Right lobe of liver (tissue), 6 donors: ENCODE data around the gene CAMSAP2. TPM values are rescaled to one million over a fixed set of nuclear protein-coding genes. Genes with fewer than 3 reads are reported as not detected.
A peak's percentile ranks its signal among the peaks of the same experiment; 100 is the strongest.

Experiments
- ATAC-seq, 4 donors: fragments of 200-7000 bp; cut with Tn5 transposase; one replicate each; pipeline ENCODE4 v1.9.1; 2020; ENCODE audit warnings: mild to moderate bottlenecking in 4 of 4, moderate library complexity in 4 of 4
- DNase-seq, 3 donors: peaks; one replicate each; pipeline ENCODE4 v3.0.0-alpha.2; 2020
- H3K27ac ChIP-seq, 3 donors: fragments of 200-600 bp; one replicate each; pipeline ENCODE4 v1.8.0; 2022
- H3K27me3 ChIP-seq, 2 donors: fragments of 200-600 bp; one replicate each; pipeline ENCODE4 v1.8.0; 2022
- H3K36me3 ChIP-seq, 4 donors: fragments of 200-600 bp; sonication (generic) in 1 of 4; one replicate each; pipeline versions ENCODE4 v1.5.1 to v1.8.0; 2017 to 2022; ENCODE audit warnings: control low read depth in 1 of 4
- H3K4me1 ChIP-seq, 4 donors: fragments of 200-600 bp; sonication (generic) in 1 of 4; one replicate each; pipeline versions ENCODE4 v1.5.1 to v1.8.0; 2017 to 2022; ENCODE audit warnings: control low read depth in 1 of 4
- H3K4me3 ChIP-seq, 3 donors: fragments of 200-600 bp; one replicate each; pipeline ENCODE4 v1.8.0; 2022
- H3K9me3 ChIP-seq, 4 donors: fragments of 200-600 bp; sonication (generic) in 1 of 4; one replicate each; pipeline versions ENCODE4 v1.5.1 to v1.8.0; 2017 to 2022; ENCODE audit warnings: control low read depth in 1 of 4
- CTCF ChIP-seq, 4 donors: fragments of 200-600 bp in 3 of 4; fragments of 450-650 bp in 1 of 4; IDR thresholded peaks; one replicate each; pipeline versions ENCODE4 v1.5.1 to v1.8.0; 2016 to 2022; ENCODE audit warnings: antibody characterized with exemption in 4 of 4, mild to moderate bottlenecking in 2 of 4
- POLR2A ChIP-seq: fragments of 450-650 bp; IDR thresholded peaks from one replicate; pipeline ENCODE4 v1.6.1; 2017; ENCODE audit warnings: antibody characterized with exemption, mild to moderate bottlenecking
- WGBS: methylation state at CpG from one replicate; pipeline ENCODE4 v1.1.6; 2018; ENCODE audit warnings: low coverage, low lambda C conversion rate; ENCODE audit not compliant: insufficient coverage; ENCODE audit errors: missing lambda C conversion rate; 5-methylcytosine and 5-hydroxymethylcytosine counted together
- intact Hi-C, 2 donors: fragments of 100-400 bp; cut with DNase I; formaldehyde crosslinking; loops; one replicate each; pipeline versions ENCODE4 v1.11.2 to v1.14.1; 2022
- total RNA-seq, 6 experiments: library from RNA; depleted of rRNA in 2 of 6; stranded (reverse); fragments of >200 nt in 2 of 6; fragmentation: NEBNext Ultra II Directional in 3 of 6; extraction: Animal tissue kit (Norgen Biotek cat#: 25700) in 3 of 6; gene quantifications; one replicate each; pipeline versions ENCODE4 v1.1.0 to v1.2.4, GENCODE V29; 2016 to 2023
- donor health status: DM: no; HTN: yes; CAD: no.
- donor health status: DM: no; HTN: no; CAD: no.
- donor health status: DM: no; HTN: no; CAD: no.
- donor health status: DM: no; HTN: yes; CAD: no.
- donor health status: DM: no; HTN: yes; CAD: no.

The CAMSAP2 gene
- total RNA-seq, 6 experiments from 2014 or later = 4.0 to 12.5 (median 8.0) TPM

- Histone ChIP-seq H3K4me1 (no peaks in the 10 kb centered on the region), H3K27me3 (no peaks in the 10 kb centered on the region), H3K4me3 (no peak overlapping the region), H3K27ac (no peak overlapping the region), H3K36me3 (no peaks in the 10 kb centered on the region), H3K9me3 (no peaks in the 10 kb centered on the region)
- no CpG with 5 or more reads among the region's 1 CpG for WGBS
- ATAC-seq = peak in 1 of 4 donors; percentile 61
- no peak for DNase-seq
- intact Hi-C loops = no loop called here
- TF ChIP-seq POLR2A = no peak
- no peak for TF ChIP-seq CTCF (IDR thresholded peaks at IDR 0.05)
These were observed 38.8 kb upstream of the CAMSAP2 start for GRCh38 chr1:200699871-200700270.

GRCh38 chr1:200704986-200705500 is 33.6 kb upstream of the CAMSAP2 start:
- intact Hi-C loops = no loop called here

GRCh38 chr1:200706111-200706814 is 32.4 kb upstream of the CAMSAP2 start:
- no peaks in the 10 kb centered on the region for H3K36me3 ChIP-seq
- 71% methylated on average over 4 of the region's 4 CpGs for WGBS
- DNase-seq = no peak
- H3K27ac ChIP-seq = no peak overlapping the region
- no peaks in the 10 kb centered on the region for H3K9me3 ChIP-seq
- no peak for ATAC-seq
- no peaks in the 10 kb centered on the region for H3K4me1 ChIP-seq
- no peaks in the 10 kb centered on the region for H3K27me3 ChIP-seq
- TF ChIP-seq POLR2A (no peak), CTCF (IDR thresholded peaks at IDR 0.05) (no peak)
- intact Hi-C loops = no loop called here
- no peak overlapping the region for H3K4me3 ChIP-seq

More at GRCh38 chr1:200704986-200705500, 33.6 kb upstream of the CAMSAP2 start:
- Histone ChIP-seq H3K4me3 (no peak overlapping the region), H3K27ac (no peak overlapping the region), H3K4me1 (no peaks in the 10 kb centered on the region), H3K27me3 (no peaks in the 10 kb centered on the region), H3K36me3 (no peaks in the 10 kb centered on the region), H3K9me3 (no peaks in the 10 kb centered on the region)
- ATAC-seq (no peak), DNase-seq (no peak)
- TF ChIP-seq CTCF (IDR thresholded peaks at IDR 0.05) (no peak), POLR2A (no peak)
- 70% methylated on average over 3 of the region's 3 CpGs for WGBS

GRCh38 chr1:200707116-200707515 is 31.6 kb upstream of the CAMSAP2 start:
- H3K4me3 ChIP-seq = no peak overlapping the region
- TF ChIP-seq POLR2A (no peak), CTCF (IDR thresholded peaks at IDR 0.05) (no peak)
- ATAC-seq = no peak
- H3K9me3 ChIP-seq = no peaks in the 10 kb centered on the region
- H3K36me3 ChIP-seq = no peaks in the 10 kb centered on the region
- no peaks in the 10 kb centered on the region for H3K27me3 ChIP-seq
- WGBS = 68% methylated on average over 5 of the region's 5 CpGs
- no peak for DNase-seq
- H3K4me1 ChIP-seq = no peaks in the 10 kb centered on the region
- intact Hi-C loops = no loop called here
- no peak overlapping the region for H3K27ac ChIP-seq
